ENCODE data around the gene CHRNA5. TPM values are rescaled to one million over a fixed set of nuclear protein-coding genes. Genes with fewer than 3 reads are reported as not detected.

CHRNA5 gene
- total and polyA plus RNA-seq, 9 of the 15 experiments (the other 6 are each of a cell fraction or from before 2014, with no cell fraction given) = 2.8 to 16.1 (median 11.4) TPM

DNA sequence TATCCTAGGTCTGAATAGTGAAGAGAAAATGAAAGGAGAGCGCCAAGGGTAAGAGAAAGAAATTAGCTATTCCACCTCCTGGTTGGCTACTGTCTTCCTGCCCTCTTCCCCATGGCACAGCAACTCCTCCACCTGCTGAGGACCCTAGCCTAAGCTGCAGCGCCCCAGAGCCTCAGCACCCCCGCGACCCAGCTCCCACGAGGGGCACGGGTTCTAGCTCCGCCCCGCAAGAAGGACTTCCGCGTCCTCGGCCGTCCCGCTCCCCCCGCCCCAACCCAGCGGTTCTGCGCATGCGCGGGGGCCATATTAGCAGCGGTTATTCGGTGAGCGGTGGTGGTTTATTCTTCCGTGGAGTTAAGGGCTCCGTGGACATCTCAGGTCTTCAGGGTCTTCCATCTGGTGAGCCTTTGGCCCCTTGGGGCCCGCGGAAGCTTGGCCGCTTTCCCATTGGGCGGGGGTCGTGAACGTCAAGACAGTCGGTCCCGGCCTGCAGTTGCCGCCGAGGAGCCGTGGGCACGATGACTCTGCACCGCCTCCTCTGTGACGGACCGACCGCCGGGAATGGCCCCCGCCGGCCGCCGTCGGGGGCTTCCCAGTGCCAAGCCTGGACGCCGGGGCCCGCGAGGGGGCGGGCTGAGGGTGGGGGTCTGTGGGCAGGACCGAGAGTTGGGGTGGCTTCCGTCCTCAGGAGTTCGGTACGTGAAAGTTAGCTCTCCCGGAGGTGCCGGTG, 25.0 kb upstream of the CHRNA5 start, which contains the start of gene PSMA4:
Gene PSMA4 (plus strand): TSS at position 304 of the 730 bp plus-strand sequence. CDS start 1,484 bp downstream, outside the sequence.
- FAIRE-seq (peak; percentile 65), DNase-seq (ENCODE audit: extremely low read depth in 1 of 4, low spot score in 3 of 4) (peak; percentile 94 to 98 (median 98)), ATAC-seq (peak; percentile 93)
- no peaks in the 10 kb centered on the region for H3K9me3 ChIP-seq (replicated peaks; ENCODE audit: control insufficient read depth, insufficient read depth, low read depth, low read length)
- peak within 1 kb of the TSS; percentile 79 for H3K4me3 ChIP-seq
- CTCF ChIA-PET (ENCODE audit: low intra/inter-chr PET ratio) = no interaction called here
- peaks cover 39% of the 10 kb centered on the region for H3K36me3 ChIP-seq (ENCODE audit: control insufficient read depth, insufficient read depth, low read length)
- H3K79me2 ChIP-seq (ENCODE audit: control insufficient read depth, insufficient read depth, low read length) = peaks cover 37% of the 10 kb centered on the region
- H3K27me3 ChIP-seq (ENCODE audit: control insufficient read depth in 2 of 2, insufficient read depth in 2 of 2, low read length in 2 of 2) = no peaks in the 10 kb centered on the region
- no TSS peak for BruUV-seq (replicated peaks)
- intact Hi-C loops (cut with micrococcal nuclease) = loop anchor here (5.0 kb wide), 1 partner anchor 33 kb away; the partner anchor contains the start of gene HYKK
- peak within 1 kb of the TSS; percentile 98 to 99 for H3K9ac ChIP-seq (ENCODE audit: insufficient read depth in 1 of 2, low read depth in 2 of 2, low read length in 2 of 2)
- in situ Hi-C loops (cut with MboI) = no loop called here
- H4K20me1 ChIP-seq (replicated peaks; ENCODE audit: control insufficient read depth, insufficient read depth, low read length) = no peaks in the 10 kb centered on the region
- peak within 1 kb of the TSS; percentile 98 for H2AFZ ChIP-seq (ENCODE audit: low read depth, low read length)
- no peaks in the 10 kb centered on the region for H3K9me1 ChIP-seq (ENCODE audit: control insufficient read depth, insufficient read depth, low read length)
- H3K4me2 ChIP-seq (ENCODE audit: insufficient read depth, low read length) = peak within 1 kb of the TSS; percentile 96
- H3K27ac ChIP-seq (ENCODE audit: extremely low read depth, low read depth, low read length) = peak within 1 kb of the TSS; percentile 97
- POLR2A ChIA-PET = interaction anchor here (0.7 to 3.1 kb wide), 13 partner anchors 9 to 1215 kb away, joined by 3 to 22 read pairs (median 5); partner anchors contain the start of genes CHRNA5, MORF4L1 and SKIC8
- peaks cover 3% of the 10 kb centered on the region in 2 experiments; a peak in 2 of 5 replicates for H3K4me1 ChIP-seq (replicated peaks in 1 of 2; ENCODE audit: control insufficient read depth in 2 of 2, insufficient read depth in 2 of 2, low read length in 2 of 2)
- WGBS (ENCODE audit: insufficient coverage, low coverage, missing lambda C conversion rate) = under 1% methylated on average over 45 of the region's 56 CpGs
- TF ChIP-seq ELK3 (CRISPR knock-in tag; IDR thresholded peaks at IDR 0.05) (no peak), CEBPG (CRISPR knock-in tag; IDR thresholded peaks at IDR 0.05) (no peak), CEBPG (tag; conservative IDR thresholded peaks at IDR 0.05 in 1 of 2, IDR thresholded peaks at IDR 0.05 in 1 of 2) (no peak), HNRNPL (IDR thresholded peaks at IDR 0.05; ENCODE audit: low read depth, low read length) (peak; percentile 58; the same call in 1 of the 2 replicates), FIP1L1 (IDR thresholded peaks at IDR 0.05; ENCODE audit: low read depth, low read length, poor library complexity, severe bottlenecking) (peak; percentile 19), HLTF (IDR thresholded peaks at IDR 0.05) (no peak), ZNF12 (CRISPR knock-in tag; IDR thresholded peaks at IDR 0.05) (no peak), SREBF2 (CRISPR knock-in tag; IDR thresholded peaks at IDR 0.05) (no peak), FOXA1 (IDR thresholded peaks at IDR 0.05; ENCODE audit: borderline replicate concordance) (no peak), ELF1 (tag; IDR thresholded peaks at IDR 0.05) (peak; percentile 95), ZNF785 (CRISPR knock-in tag; IDR thresholded peaks at IDR 0.05) (no peak), ZNF133 (CRISPR knock-in tag; IDR thresholded peaks at IDR 0.05) (no peak), THRAP3 (IDR thresholded peaks at IDR 0.05; ENCODE audit: borderline replicate concordance) (no peak), ELF4 (CRISPR knock-in tag; IDR thresholded peaks at IDR 0.05) (peak; percentile 92), ERF (CRISPR knock-in tag; IDR thresholded peaks at IDR 0.05) (0 out of 2 replicates have a peak, but pooled peaks have one; percentile 16), EP400 (IDR thresholded peaks at IDR 0.05) (peak; percentile 92)
- TF ChIP-seq, protein P1, sequence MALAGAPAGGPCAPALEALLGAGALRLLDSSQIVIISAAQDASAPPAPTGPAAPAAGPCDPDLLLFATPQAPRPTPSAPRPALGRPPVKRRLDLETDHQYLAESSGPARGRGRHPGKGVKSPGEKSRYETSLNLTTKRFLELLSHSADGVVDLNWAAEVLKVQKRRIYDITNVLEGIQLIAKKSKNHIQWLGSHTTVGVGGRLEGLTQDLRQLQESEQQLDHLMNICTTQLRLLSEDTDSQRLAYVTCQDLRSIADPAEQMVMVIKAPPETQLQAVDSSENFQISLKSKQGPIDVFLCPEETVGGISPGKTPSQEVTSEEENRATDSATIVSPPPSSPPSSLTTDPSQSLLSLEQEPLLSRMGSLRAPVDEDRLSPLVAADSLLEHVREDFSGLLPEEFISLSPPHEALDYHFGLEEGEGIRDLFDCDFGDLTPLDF (CRISPR knock-in tag; IDR thresholded peaks at IDR 0.05) = no peak
- TF ChIP-seq, protein P2, sequence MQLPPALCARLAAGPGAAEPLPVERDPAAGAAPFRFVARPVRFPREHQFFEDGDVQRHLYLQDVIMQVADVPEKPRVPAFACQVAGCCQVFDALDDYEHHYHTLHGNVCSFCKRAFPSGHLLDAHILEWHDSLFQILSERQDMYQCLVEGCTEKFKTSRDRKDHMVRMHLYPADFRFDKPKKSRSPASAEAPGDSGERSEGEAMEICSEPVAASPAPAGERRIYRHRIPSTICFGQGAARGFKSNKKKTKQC (CRISPR knock-in tag; IDR thresholded peaks at IDR 0.05) = no peak

Data from K562 (cell line).